NCI-H524 treated with DMSO at 0.1 percent for 48 hours (cell line): ENCODE measurements around the gene PRRT4.

Source experiments
- DNase-seq: peaks from one replicate; lab custom pipeline; 2025; lab: John Stamatoyannopoulos, UW

The PRRT4 gene

GRCh38 chr7:128361411-128362379, at the start of gene PRRT4:
TSS of gene PRRT4 (minus strand) at chr7:128361690.
- no peak for DNase-seq

DNA sequence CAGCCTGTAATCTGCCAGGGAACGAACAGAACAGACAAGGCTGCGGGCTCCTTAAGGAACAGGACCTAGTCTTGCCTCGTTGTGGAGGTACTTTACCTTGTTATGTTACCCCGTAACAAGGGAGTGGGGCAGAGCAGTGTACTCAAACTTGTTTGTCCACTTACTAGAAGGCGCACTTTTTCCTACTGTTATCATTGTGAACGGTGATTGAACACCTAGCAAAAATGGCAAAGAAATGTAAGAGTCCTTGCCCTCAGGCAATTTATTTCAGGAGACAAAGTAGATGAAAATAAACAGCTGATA, 48.9 kb upstream of the PRRT4 start:
- no peak for DNase-seq

DNA sequence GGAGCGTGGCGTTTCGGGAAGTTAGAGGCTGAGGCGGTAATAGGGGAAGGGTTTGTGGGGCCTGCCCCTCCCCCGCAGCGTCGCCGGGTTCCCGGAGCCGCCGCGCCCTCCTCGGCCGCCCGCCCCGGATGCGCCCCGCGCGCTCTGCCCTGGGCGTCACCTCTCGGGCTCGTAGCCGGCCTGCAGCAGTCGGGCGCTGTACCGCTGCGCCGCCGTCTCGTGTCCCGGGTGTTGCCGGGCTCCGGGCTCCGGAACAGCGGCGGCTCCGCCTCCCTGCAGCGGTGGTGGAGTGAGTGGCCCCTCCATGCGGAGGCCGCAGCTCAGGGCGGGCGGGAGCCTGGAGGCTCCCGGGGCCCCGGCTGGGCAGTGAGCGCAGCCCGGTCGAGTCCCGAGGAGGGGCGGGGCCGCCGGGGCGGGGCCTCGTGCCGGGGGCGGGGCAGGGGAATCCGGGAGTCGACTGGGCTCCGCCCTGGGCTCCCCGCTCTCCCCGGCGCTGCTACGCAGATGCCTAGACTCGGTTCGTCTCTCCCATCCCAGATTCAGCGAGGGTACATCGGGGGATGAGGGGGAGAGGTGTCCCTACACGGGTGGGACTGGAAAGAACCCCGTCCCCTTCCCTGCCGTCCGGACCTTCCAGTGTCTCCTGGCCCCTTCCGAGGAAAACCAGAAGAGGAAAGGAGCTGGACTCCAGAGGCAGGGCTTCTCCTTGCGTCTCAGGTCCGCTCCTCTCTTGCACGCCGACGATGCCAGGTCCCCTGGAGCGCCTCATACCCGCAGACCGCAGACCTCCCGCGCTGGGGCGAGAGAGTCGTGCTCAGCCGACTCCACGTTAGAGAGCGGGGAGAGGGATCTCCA, 48.3 kb upstream of the PRRT4 start, which contains the start of gene IMPDH1:
IMPDH1 (minus strand) TSS at position 387 of the 855 bp plus-strand sequence; CDS start at position 306, 81 bp downstream.
- DNase-seq, result no peak

DNA sequence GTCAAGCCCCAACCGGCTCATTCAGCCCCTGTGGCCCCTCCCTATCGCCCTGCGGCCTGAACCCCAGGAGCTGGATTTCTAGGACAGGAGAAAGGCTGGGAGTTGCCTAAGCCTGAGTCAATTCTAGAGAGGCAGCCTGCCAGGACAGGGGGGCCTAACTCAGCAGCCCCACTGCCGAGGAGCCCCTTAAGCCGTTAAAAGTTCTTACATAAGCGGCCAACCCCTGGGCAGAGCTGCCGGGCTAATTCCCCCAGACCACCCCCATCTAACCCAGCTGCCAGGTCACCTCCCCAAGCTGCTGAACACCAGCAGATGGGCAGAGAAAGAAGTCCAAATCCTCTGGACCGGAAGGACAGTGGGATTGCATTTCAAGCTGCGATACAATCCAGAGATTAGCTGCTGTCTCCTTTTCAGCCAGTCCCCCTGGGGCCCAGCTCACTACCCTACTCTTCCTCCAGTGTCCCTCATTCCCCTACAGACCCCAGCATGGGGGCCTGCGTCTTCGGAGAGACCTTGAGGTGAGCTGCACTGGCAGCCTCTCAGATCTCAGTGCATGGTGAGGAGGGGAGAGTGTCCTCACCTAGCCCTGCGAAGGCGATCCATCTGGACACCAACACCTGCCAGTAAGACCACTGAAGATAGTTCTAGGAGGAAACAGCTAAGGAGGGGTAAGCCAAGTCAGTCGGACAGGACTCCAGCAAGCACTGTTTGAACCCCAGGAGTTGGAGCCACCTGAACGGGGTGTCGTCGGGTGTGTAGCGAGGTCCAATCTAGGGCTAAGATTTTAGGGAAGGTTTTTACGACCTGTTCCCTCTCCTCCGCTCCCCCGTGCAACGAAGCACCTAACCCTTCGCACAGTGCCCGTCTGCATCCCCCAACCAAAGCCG, 47.5 kb upstream of the PRRT4 start:
- peak; percentile 78 for DNase-seq

DNA sequence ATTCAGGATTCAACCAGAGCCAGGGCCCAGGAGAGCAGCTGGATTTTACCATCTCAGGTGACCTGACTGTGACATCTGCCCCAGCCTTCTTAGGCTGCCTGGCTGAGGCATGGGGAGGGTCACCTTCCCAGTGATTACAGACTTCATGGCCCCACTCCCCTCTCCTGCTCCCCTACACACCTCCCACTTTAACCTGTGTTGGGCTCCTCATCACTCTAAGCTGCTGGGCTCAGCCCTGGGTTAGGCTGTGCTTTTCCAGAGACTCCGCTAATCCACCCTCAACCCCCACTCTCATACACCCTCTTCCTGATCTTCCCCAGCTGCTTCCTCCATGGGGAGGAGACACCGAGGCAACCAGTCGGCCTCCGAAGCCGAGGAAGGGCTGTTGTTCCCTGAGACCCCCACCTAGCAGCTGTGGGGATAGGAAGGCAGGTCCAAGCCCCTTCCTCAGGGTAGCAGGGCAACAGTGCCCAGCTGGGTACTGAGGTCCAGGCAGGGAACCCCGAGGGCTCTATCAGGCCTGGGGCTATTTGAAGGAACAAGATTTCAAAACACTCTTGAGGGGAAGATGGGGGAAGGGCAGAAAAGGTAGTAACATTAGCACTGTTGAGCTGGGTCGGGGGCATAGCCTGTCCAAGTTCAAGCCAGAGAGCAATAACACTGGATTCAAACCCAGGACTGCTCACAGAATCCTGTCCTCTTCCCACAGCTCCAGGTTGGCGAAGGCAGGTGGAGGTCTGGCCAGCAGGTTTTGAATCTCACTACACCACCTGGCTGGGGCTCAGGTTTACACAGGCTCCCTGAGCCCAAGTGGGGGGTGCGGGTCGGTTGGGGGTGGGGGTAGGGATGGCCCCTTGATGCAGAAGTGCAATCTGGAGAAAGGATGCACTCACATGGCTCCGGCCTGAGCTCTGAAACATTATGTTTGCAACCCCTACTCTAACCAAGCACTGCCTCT, 46.5 kb upstream of the PRRT4 start:
- peak; percentile 66 for DNase-seq

- no peak for DNase-seq
Measured at GRCh38 chr7:128407233-128407589, 45.7 kb upstream of the PRRT4 start.

GRCh38 chr7:128406314-128407232, 45.1 kb upstream of the PRRT4 start:
- DNase-seq, result no peak

GRCh38 chr7:128405471-128406313, 44.2 kb upstream of the PRRT4 start:
- no peak for DNase-seq

DNA sequence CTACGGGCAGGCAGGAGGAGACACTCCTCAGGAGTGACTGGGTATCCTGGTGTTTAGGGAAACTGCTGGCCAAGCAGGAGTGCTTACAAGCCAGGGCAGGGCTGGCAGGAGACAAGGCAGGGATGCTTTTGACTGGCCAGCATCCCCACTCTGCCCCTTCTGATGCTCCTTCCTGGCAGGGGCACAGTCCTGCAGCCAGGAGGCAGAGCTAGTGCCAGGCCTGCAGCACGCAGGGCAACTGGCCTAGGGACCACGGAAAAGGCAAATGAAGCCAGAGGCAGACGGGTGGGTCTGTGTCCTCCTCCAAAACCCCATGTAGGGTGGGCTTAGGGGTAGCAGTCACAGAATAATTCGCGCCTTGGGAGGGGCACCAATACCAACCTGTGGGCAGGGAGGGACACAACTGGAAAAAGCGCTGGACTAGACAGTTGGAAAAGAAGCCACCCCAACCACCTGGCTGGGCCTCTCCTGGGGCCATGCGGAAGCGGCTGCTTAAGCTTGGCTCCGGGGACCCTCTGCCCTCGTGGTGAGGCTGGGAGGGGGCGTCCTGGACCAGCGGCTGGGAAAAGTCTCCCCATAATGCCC, 43.5 kb upstream of the PRRT4 start:
- DNase-seq, result no peak

DNA sequence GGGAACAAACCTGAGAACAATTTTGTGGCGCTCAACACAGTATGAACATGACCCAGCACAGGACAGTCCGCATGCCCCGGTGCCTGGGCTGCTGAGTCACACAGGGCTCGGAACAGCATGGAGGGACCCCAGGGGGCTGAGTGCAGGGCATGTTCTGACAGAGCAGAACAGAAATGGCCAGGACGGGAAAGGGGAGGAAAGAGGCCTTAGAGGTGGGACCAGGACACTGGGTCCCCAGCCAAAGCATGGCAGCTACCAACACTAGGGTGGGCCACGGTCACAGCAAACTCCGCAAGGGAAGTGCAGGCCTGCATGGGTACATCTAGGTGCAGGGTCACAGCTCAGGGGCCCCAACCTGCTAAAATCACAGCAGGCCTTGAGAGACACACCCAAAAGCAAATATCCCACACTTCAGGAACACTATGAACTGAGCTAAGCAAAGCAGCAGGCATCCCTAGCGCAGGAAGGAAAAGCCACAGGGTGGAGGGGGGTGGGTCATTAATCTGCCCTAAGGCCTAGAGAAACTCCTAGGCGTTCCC, 42.7 kb upstream of the PRRT4 start:
- no peak for DNase-seq

DNA sequence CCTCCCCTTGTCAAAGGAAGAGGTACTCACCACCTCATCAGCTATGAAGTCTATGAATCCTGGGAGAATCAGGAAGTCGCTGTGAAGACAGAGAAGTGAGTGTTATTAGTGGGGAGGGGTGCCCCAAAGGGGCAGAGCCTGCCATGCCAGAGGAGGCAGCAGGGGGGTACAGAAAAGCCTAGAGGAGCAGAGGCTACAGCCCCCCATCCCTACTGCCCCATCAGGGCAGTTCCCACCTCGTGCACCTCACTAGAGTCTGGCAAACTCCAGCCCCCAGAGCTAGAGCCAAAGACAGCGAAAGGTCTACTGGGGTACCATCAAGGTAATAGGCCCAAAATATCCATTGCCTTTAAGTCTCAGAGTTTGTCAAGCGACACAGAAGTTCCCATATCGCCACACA, 42.2 kb upstream of the PRRT4 start:
- DNase-seq, result no peak

DNA sequence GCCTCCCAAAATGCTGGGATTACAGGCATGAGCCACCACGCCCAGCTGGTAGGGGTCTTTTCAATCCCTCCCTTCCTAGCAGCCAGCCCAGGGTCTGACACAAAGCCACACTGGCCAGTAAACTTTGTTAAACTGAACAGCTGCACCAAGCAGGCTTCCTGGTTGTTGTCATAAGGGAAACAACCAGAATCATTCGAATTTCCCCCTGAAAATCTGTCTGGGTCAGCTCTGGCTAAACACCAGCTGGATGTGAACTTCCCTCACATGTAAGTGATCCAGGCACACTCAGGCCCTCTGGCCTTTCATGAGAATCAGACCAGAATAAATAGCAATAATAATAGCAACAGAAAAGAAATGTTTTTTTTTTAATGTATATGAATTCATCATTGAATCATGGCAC, 40.9 kb upstream of the PRRT4 start:
- DNase-seq, result no peak

GRCh38 chr7:128400566-128400965, 39.1 kb upstream of the PRRT4 start:
- no peak for DNase-seq

- DNase-seq, result no peak
Measured at GRCh38 chr7:128399991-128400390, 38.5 kb upstream of the PRRT4 start.

DNA sequence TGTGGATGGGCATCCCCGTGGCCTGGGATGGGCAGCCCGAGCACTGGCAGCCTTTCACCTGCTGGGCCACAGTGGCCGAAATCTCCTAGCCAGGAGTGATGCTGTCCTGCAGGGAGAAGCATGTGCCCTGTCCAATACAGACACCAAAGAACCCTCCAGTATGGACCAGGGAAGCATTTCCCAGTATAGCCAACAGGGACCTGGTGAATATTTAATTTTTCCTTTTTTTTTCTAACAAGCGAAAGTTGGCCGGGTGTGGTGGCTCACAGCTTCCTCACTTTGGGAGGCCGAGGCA, 37.3 kb upstream of the PRRT4 start:
- no peak for DNase-seq

DNA sequence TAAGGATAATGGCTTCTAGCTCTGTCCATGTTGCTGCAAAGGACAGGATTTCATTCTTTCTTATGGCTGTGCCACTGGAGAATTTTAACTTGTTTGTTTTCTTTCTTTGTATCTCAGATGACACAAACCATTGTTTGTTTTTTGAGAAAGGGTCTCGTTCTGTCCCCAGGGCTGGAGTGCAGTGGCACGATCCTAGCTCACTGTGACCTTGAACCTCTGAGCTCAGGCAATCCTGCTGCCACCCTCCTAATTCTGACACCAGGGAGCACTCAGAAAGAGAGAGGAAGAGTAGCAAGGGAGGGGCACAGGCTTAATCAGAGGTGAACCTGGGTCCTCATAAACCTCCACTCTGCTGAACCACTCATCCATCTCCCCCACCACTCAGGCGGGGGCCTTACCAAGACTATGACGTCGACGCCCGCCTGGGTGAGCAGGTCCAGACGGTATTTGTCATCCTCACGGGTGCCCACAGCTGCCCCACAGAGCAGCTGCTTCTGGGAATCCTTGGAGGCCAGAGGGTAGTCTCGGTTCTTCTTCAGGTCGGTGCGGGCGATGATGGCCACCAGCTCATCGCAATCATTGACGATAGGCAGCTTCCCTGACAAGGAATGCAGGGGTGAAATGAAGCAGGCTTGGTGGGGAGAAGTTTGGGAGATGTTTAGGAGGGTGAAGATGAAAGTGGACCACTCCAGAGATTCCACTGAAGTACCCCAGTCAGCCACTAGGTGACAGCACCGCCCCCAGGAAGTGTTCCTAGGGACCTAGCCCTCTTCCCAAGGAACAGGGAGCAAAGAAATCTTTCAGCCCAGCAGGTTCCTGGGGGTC, 36.7 kb upstream of the PRRT4 start:
- DNase-seq, result no peak

DNA sequence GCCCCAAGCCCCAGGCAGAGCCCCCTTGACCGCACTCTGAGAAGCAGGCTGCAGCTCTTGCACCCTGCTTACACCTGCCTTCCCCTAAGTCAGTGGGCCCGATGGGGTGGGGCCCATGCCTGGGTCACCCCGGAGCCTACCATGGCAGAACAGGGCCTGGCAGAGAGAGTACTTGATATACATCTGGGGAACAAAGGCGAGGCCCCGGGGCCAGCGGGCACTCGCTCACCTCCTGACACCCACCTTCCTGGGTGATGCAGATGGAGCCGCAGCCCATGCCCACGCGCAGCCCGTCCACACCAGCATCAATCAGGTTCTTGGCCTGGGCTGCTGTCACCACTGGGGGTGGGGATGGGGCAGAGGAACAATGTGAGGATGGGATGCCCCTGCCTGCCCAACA, 34.9 kb upstream of the PRRT4 start:
- no peak for DNase-seq
